AG10803 (cell line): ENCODE measurements around the gene HHIPL1.

Experiments
- DNase-seq: peaks from one replicate; pipeline ENCODE4 v3.0.0; 2010; ENCODE audit warnings: low read depth
- H3K4me3 ChIP-seq: 2 replicates; pipeline ENCODE4 v1.5.1; 2011; ENCODE audit warnings: mild to moderate bottlenecking, low read length, control low read depth
- TF ChIP-seq, protein P1 (sequence below): conservative IDR thresholded peaks from 2 replicates; pipeline ENCODE4 v1.5.1; 2011; ENCODE audit warnings: mild to moderate bottlenecking, low read length, control low read depth, inconsistent platforms

The HHIPL1 gene

DNA sequence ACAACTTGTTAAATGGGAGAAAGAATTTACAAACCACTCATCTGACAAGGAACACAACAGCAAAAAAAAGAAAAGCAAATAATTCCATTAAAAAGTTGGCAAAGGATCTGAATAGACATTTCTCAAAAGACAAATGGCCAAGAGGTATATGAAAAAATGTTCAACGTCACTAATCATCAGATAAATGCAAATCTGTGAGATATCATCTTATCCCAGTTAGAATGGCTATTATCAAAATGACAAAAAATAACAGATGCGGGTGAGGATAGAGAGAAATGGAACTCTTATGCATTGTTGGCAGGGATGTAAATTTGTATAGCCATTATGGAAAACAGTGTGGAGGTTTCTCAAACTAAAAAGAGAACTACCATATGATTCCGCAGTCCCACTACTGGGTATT lies 69.0 kb downstream of the HHIPL1 start:
- no peak overlapping the region for H3K4me3 ChIP-seq
- TF ChIP-seq, protein P1, sequence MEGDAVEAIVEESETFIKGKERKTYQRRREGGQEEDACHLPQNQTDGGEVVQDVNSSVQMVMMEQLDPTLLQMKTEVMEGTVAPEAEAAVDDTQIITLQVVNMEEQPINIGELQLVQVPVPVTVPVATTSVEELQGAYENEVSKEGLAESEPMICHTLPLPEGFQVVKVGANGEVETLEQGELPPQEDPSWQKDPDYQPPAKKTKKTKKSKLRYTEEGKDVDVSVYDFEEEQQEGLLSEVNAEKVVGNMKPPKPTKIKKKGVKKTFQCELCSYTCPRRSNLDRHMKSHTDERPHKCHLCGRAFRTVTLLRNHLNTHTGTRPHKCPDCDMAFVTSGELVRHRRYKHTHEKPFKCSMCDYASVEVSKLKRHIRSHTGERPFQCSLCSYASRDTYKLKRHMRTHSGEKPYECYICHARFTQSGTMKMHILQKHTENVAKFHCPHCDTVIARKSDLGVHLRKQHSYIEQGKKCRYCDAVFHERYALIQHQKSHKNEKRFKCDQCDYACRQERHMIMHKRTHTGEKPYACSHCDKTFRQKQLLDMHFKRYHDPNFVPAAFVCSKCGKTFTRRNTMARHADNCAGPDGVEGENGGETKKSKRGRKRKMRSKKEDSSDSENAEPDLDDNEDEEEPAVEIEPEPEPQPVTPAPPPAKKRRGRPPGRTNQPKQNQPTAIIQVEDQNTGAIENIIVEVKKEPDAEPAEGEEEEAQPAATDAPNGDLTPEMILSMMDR, result no peak
- DNase-seq, result no peak

DNA sequence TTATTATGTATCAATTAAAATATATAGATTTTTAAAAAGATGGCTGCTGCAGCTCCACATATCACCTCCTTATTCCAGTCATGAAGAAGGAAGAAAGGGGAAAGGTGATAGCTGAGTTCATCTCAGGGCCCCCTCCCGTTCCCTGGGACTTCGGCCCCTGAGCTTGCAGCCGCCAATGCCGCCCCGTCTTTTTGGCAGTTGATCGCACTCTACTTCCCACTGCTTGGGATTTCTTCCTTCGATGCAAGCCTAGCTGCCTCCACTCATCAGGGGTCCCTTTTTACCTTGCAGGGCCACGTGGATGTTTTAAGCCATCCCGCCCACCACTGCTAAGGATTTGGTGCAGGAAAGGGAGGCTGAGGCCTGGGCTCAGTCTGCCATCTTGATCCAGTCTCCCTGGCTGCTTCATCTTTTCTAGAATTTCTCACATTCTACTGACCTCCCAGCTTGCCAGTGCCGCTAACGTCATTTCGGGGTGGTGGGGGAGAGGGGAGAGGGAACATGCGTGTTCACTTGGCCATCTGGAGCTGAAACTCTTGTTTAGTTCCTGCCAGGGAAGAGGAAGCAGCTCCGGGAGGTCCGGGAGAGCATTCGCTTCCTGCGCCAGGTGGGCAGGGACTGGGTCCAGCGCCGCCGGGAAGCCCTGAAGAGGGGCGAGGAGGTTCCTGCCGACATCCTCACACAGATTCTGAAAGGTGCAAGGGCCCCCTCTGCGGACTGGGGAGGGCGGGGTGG lies 70.5 kb downstream of the HHIPL1 start:
- H3K4me3 ChIP-seq, result no peak overlapping the region
- DNase-seq, result no peak
- TF ChIP-seq, protein P1, result no peak

DNA sequence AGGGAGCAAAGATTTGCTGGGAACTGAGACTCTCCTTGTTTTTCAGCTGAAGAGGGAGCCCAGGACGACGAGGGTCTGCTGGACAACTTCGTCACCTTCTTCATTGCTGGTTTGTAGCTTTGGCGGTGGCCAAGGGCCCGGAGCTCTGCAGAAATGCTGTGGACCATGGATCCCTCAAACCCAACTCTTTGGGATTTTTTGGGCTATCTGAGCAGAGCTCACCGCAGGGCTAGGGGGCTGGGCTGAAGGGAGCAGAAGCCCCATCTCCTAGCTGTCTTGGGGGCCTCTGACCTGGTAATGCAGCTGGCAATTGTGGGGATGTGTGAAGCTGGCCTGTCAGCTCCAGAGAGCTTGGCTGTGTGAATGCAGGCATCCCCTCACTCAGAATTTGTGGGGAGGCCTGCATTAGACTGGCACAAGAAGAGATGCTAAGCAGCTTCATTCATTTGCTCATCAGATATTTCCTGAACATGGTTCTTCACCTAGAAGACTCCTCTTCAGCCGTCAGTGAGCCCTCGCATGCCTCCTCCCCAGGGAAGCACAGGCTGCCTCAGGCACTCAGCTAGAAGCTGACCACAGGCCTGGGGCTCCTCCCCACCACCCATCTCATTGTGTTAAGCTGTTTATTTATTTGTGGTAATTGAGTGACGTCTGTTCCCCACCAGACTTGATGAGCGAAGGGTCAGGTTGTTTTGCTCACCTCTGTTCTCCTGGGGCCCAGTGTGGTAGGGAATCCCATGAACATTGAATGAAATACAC lies 71.3 kb downstream of the HHIPL1 start:
- no peak overlapping the region for H3K4me3 ChIP-seq
- TF ChIP-seq, protein P1, result no peak
- DNase-seq, result no peak

DNA sequence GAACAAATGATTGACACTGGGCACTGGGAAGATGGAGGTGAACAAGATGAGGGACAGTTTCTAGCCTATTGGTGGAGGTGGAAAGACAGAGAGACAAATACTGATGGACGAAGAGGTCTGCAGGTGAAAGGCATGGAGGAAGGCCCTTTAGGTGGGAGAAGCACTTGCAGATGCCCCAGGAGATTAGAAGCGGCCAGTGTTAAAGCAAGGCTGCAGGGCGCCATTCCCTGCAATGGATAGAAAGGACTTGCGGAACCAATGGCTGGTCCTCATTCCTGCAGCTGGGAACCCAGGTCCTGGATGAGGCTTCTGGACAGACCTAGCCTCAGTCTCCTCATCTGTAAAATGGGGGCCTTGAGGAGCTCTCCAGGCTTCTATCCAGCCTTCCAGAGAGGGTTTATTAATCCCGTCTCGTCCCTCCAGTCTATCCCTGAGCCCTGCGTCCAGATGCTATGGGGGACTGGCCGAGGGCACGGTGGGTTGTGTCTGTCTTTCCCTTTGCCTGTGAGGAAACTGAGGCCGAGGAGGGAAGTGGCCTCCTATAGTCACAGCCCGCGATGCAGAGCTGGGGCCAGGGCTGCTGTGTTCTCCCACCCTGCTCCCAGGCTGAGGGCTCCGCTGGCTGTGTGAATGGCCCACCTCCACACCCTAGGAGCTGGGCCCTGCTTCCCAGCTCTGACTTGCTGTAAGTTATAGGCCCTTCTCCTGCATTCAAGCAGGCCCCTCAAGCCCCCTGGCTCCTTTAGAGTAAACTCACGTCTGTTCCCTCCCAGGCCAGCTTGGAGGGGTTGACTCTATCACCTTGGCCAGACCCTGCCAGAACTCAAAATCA lies 72.1 kb downstream of the HHIPL1 start:
- DNase-seq, result no peak

DNA sequence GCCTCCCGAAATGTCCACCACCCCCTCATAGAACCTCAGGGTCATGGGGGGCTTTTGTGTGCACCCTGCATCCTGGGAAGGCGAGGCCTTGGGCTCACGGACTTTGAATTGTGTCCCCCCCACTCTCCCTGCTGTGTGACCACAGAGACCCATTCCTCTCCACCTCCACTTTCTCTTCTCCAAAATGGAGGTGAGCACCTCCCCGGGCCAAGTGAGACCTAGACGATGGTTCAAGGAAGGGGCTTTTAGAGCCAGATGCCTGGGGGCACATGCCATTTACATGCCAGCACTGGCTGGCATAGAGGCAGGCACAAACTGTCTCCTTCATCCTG lies 72.7 kb downstream of the HHIPL1 start:
- H3K4me3 ChIP-seq, result no peak overlapping the region
- DNase-seq, result no peak
- TF ChIP-seq, protein P1, result no peak

More for the DNA sequence above, 72.1 kb downstream of the HHIPL1 start:
- no peak overlapping the region for H3K4me3 ChIP-seq
- TF ChIP-seq, protein P1, result no peak

DNA sequence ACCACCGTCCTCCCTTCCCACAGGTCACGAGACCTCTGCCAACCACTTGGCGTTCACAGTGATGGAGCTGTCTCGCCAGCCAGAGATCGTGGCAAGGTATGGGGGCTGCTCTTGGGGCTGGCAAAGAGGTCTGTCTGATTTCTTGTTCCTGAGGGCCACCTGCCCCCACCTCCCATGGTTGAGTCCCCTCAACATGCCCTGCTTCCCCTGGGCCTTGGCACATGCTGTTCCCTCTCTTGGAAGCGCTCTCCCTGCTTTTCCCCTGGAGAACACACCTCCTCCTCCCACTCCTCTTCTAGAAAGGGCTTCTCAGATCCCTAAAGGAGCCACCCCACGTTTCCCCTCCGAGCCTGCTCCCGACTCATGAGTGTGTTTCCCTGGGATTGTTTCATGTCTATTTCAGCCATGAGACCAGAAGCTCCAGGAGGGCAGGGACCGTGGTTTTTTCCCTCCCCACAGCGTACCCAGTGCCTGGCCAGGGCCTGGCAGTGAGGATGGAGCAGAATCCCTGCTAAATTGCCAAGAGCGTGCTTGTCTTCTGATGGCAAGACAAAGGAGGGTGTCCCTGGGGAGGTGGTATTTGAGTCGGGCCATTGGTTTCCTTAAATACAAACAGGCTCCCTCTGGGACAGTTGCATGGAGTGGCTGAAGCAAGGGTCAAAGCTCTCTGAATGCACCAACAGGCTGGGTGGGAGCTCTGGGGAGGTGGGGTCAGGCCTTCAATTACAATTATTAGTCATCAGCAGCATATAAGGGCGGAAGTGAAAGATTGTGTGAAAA lies 73.3 kb downstream of the HHIPL1 start:
- no peak overlapping the region for H3K4me3 ChIP-seq
- no peak for DNase-seq
- TF ChIP-seq, protein P1, result no peak
